Stimulated activated CD4-positive, alpha-beta T cell treated with anti-CD3 and anti-CD28 coated beads, Interleukin-2, amount 100 ng/mL, for 24 hours (primary cell): ENCODE measurements around the gene COL11A1.
"Not testable (repeated sequence)": the region's sequence is repeated elsewhere in the genome, so short reads cannot be mapped to it uniquely, and the experiment has no call there.

Source experiments
- DNase-seq, 2 donors: peaks; one replicate each; pipeline ENCODE4 v3.0.0-alpha.2; 2020

The COL11A1 gene

DNA sequence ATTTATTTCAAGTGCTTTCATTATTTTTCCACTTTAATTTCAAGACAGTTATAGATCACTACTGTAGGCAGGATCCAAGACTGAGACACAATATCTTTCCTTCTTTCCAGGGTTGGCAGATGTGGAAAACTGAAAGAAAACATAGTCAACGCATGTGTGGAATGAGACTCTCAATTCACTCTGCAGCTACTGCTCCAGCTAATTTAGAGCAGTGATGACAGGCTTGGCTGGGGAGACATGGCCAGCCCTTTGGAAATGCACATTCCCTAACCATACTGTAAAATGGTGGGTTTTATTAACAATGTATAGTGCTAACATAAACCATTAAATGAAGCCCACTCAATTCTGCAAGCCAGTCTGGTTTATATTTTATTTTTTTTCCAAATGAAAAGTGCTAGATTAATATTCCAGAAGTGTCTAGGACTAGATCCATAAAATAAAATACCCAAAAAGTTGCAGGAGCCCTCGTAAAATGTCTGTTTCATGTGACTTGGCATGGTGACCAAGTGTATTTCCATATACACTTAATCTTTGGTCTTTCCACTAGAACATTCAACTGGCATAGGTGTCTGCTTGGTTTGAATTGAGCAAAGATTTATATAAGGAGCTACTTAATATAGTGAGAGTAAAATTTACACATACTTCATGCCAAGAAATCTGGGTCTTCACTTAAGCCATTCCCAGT, 32.9 kb downstream of the COL11A1 start:
- DNase-seq, result no peak

DNA sequence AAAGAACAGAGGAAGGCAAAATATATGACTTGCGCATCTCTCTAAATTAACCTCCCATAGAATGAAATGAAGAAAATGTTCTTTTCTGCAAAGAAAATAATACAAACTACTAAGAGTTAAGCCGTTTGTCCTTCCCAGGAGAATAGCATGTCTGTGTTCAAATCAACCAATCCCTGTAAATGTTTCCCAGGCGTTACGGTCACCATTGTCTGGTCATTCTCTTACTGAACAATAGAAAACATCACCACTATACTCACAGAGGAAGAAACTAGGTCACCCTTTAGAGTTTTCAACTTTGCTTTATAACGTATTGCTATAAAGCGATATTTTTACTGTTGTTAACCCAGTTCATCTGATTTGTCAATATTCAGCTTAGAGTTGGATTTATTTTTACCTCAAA, 34.1 kb downstream of the COL11A1 start:
- DNase-seq, result no peak

DNA sequence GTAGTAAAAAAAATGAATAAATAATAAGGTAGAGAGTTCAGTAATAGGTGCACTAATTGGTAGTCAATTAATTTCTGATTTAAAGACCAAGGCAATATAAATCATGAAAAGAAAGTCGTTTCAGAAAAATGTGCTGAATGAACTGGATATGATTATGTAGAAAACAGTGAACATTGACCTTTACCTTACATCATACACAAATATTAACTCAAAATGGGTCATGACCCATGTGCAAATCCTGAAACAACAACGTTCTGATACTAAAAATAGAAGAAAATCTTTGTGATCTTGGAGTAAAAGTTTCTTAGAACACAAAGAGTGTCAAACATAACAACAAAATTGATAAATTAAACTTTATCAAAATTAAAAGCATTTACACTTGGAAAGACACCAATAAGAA, 39.1 kb downstream of the COL11A1 start:
- DNase-seq, result no peak

DNA sequence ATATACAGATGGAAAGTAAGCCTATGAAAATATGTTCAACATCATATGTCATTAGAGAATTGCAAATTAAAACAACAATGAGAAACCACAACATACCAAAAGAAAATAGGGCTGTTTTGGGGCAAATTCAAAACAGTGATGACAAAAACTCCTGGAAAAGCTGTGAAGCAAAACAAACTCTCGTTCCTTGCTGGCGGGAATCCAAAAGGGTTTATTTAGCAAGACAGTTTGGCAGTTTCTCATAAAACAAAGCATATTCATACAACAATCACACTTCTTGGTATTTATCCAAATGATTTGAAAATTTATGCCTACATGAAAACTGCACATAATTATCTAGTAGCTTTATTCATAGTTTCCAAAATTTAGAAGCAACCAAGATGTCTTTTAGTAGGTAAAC, 44.4 kb downstream of the COL11A1 start:
- DNase-seq, result no peak

DNA sequence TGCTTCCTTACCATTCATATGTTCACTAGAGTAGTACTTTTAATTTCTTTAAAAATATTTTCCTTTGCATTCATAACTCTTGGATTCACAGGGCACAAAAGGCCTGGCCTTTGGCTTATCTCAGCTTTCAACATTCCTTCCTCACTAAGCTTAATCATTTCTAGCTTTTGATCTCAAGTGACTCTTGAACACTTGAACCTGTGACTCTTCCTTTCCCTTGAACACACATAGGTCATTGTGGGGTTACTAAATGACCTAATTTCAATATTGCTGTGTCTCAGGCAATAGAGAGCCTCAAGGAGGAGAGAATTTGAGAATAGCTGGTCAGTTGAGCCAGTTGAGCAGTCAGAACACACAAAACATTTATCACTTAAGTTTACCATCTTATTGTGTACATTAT, 49.9 kb downstream of the COL11A1 start:
- DNase-seq, result no peak

DNA sequence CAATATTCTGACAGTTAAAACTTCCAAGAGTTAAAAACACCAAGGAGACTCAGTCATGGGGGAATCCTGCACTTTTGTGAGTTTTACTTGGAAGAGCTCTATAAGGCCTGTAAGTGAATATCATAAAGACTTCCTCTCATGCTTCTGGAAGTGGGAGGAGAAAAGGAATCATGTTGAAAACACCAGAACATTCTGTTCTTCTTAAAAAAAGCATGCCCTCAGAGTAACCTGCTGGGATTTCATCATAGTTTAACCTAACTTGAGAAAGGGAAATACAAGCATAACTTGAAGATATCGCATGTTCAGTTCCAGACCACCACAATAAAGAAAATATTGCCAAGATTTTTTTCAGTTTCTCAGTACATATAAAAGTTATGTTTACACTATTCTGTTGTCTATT, 51.9 kb downstream of the COL11A1 start:
- no peak for DNase-seq

DNA sequence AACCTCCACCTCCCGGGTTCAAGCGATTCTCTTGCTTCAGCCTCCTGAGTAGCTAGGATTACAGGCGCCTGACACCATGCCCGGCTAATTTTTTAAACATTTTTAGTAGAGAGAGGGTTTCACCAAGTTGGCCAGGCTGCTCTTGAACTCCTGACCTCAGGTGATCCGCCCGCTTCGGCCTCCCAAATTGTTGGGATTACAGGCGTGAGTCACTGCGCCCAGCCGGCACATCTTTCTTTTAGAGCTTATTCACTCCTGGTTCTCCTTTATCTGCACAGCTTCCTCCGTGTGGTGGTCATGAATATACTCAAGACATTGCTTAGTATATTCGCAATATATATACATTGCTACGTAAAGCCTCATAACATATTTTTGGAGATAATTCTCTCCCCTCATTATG, 80.2 kb downstream of the COL11A1 start:
- not testable (repeated sequence) for DNase-seq

DNA sequence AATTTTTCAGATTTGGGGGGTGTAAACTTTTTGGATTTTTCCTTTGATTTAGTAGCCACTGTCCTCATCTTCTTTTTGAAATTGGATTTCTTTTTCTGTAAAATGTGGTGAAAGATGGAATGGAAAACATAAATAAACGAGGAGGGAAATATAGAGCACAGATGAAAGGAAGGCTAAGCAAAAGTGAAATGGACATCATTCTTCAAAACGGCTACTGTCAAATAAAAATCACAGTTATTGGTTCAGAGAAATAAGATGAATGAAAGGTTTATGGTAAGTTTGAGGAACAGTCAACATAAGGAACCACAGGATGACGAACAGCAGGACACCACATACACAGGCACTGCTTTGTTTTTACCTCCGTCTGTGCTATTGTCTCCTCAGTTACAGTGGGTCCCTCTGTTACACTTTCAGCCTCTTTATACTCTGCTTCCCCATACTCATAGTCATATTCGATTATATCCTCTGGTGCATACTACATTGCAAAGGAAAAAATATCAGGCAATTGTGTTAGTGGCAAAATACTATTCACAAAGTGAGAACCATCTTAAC, 82.4 kb downstream of the COL11A1 start:
- no peak for DNase-seq

DNA sequence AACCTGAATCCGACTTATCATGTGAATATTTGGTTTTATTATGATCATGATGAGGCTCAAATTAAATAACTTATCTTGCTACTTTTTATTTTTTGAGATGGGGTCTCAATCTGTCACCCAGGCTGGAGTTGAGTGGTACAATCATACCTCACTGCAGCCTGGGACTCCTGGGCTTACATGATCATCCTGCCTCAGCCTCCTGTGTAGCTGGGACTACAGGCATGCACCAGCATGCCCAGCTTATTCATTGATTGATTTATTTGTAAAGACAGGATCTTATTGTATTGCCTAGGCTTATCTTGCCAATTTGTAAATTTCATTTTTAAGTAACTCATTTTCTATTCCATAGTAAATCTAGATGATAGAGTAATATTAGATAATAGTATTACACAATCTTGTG, 84.3 kb downstream of the COL11A1 start:
- DNase-seq, result no peak

DNA sequence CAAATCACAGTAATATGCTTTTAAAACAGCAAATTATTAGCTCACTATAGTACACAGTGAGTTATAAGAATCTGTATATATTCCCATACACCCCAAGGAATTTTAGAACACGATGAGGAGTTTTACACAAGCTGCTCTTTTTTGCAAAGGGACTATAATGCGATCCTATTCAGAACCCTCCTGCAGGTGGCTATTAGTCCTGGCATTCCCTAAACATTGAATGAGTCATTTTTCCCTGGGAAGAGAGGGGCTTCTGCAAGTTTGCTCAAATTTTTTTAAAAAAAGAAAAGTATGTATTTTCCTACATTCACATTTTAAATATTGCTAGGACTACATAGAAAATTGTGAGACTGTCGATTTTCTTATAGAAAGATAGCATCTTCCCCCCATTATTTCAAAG, 106.3 kb downstream of the COL11A1 start:
- DNase-seq, result no peak

DNA sequence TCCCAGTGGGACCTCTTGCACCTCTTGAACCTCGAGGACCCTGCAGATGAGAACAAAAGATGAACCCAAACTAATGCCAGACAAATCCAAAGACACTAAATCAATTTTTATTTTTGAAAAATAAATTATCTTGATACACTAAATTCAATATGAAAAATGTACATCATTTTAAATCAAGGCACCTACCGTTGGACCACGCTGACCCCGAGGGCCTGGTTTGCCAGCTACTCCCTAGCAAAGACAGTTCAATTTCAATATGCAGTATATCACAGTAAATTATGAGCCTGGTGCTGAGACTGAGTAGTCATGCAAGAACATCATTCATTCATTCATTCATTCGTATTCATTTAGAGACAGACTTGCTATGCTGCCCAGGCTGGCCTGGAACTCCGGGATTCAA, 129.4 kb downstream of the COL11A1 start:
- DNase-seq, result no peak

DNA sequence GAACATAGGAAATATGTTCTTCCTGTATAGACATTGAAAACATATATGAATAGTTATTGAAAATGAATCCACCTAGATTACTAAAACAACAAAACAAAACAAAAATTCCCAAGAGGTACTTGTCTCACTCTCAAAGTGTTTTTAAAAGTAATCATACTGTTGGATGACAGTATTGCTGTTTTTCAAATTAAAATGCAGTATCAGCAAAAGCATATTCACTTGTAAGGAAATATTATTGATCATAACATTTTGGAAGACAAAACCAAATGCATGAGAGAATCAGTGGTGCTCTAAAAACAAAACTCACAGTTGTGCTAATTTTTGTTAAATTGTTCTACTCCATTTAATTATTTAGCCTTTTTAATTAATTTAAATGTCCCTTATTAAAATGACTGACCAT, 131.0 kb downstream of the COL11A1 start:
- no peak for DNase-seq

DNA sequence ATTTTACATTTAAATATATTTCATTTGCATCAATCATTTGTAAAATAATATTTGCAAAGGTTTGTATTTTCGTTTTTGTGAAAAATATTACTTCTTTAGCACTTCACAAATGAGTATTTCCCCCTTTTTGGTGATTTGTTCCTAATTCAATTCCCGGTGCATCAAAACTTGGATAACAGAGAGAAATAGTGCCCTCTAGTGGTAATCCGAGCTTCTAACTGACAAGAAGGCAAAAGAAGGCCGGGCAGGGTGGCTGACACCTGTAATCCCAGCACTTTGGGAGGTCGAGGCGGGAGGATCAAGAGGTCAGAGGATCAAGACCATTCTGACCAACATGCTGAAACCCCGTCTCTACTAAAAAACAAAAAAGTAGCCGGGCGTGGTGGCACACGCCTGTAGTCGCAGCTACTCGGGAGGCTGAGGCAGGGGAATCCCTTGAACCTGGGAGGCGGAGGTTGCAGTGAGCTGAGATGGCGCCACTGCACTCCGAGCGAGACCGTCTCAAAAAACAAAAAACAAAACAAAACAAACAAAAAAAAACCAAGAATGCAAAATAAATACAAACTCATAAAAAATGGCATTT, 137.7 kb downstream of the COL11A1 start:
- peak in 1 of 2 donors; percentile 7 for DNase-seq

DNA sequence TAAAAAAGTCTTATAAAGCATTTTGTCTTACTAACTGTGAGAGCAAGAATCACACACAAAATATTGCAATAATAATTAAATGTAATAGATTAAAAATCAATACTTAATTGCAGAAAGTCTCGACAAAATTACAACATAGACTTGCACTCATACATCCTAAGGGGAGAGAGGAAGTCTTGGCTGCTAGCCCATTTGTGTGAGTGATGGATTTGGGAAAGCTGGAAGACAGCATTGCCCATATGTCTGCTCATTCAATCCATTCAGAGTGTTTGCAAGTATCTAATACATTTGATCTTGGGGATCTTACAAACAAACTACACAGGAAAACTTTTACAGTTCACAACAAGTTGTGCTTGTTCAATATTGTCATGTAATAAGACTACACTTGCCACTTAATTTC, 140.5 kb downstream of the COL11A1 start:
- DNase-seq, result no peak

DNA sequence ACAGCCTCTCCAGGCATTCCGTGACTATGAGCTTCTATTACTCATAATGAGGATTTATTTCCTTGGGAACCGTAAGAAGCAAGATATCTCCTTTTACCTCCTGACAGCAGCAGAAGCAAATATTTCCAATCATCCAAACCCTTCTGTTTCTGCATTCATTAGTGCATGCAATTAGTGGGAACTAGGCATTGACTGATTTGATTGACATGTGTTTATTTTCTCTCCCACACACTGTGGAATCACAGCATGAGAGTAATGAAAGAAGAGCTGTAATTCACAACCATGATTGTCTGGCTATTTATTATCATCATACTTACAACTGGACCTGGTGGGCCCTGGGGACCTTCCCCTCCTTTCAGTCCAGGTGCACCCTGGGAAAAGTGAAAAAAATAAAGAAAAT, 146.8 kb downstream of the COL11A1 start:
- no peak for DNase-seq

DNA sequence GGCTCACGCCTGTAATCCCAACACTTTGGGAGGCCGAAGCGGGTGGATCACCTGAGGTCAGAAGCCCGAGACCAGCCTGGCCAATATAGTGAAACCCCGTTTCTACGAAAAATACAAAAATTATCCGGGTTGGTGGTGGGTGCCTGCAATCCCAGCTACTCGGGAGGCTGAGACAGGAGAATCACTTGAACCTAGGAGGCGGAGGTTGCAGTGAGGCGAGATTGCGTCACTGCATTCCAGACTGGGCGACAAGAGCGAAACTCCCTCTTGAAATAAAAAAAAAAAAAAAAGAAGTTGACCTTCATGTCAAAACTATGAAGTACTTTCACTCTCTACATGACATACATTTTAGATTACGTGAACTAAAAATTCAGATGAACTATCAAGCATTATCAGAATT, 153.7 kb downstream of the COL11A1 start:
- no peak for DNase-seq

DNA sequence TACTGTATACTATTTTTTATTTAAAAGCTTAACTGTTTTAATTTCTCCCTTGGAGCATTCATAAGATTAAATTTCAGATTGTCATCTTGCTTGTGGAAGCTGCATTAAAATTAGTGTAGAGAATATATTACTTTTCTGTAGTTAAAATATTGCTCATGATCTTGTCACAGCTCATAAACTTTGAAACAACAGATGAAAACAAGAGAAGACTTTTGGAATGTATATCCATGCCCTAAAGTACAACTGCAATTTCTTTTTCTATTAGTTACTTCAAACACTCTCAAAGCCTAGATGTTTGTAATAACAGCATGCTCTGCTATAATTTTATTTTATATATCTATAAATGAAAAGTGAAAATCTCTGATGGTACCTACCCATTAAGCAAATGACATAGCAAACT, 155.9 kb downstream of the COL11A1 start:
- no peak for DNase-seq

DNA sequence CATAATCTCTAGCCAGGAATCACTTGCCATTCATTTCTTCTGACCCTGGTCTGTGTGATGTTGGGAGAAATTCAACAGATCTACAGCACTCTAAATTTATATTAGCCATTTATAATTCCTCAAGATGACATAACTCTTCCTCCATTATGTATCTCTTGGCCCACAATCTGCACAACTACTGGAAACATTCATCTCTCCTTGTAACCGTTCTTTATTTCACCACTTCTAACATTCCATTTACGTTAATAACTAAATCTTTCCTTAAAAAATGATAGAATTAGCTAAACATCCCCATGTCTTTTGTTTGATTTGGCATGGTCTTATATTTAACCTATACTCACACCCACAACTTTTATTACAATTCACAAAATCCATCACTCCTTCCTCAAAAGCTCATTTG, 166.0 kb downstream of the COL11A1 start:
- no peak for DNase-seq

DNA sequence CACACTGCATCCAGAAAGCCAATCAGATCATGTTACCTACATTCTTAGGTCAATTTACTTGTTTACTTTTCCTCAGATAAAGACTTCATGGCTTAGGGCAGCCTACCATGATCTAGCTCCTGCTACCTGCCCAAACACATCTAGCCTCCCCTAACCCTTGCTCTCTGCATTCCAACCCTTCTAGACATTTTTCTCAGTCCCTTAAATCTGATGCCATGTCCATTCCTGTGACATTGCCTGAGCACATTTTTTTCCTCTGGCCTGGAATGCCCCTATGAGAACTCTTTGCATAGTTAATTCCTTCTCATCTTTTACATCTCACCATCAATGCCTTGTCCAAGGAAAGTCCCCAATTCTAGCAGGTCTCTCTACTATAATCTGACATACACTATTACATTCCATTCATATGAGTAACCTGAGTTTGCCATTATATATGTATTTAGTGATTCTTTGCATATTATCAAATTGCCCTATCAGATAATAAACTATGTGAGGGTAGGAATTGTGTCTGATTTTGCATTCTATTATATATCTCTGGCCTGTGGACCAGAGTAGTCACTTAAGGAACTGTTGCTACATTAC, 166.9 kb downstream of the COL11A1 start:
- DNase-seq, result no peak

DNA sequence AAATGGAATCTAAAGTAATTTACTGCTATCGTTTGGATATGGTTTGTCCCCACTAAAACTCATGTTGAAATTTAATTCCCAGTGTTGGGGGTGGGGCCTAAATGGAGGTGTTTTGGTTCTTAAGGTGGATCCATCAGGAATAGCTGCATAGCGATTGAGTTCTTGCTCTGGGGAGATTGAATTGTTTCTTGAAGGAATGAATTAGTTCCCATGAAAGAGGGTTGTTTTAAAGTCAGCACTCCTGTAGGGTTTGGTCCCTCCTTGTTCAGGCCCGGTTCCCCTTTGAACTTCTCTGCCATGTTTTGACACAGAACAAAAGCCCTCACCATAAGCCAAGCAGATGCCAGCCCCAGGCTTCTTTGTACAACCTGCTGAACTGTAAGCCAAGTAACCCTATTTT, 170.9 kb downstream of the COL11A1 start:
- DNase-seq, result no peak

DNA sequence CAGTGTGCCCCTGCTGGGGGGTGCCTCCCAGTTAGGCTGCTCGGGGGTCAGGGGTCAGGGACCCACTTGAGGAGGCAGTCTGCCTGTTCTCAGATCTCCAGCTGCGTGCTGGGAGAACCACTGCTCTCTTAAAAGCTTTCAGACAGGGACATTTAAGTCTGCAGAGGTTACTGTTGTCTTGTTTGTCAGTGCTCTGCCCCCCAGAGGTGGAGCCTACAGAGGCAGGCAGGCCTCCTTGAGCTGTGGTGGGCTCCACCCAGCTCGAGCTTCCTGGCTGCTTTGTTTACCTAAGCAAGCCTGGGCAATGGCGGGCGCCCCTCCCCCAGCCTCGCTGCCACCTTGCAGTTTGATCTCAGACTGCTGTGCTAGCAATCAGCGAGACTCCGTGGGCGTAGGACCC, 175.0 kb downstream of the COL11A1 start:
- DNase-seq, result not testable (repeated sequence)

DNA sequence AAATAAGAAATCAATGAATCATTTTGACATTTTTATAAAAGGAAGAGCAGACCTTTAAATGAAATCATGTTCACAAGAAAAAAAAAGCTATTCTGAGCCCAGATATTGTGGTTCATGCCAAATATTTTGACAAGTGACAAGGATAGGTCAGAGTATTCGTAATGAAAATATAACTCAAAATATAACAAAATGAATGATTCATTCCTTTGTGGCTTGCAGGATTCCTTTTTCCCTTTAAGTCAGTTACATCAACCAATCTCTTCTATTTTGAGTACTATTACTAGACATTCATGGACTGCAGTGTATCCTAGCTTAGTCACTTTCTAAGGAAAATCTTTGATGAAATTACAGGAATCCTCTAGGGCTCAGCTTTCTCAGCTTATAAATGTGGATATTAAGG, 188.7 kb downstream of the COL11A1 start:
- no peak for DNase-seq

DNA sequence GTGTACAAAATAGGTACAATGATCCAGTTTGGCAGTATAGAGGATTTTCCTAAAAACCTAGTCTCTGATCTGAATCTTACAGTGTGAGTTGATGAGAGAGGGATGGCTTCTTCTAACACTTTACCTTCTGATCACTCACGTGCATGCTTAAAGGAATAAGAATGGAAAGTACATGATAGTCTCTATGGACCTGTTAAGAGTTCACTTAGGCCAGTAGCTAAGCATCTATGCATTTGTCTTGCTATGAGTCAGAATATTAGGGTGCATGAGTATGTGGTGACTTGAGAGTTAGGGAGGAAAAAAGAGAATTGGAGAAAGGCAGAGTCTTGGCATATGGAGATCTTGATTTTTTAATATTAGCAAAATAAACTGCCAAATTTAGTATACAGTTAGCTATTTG, 206.3 kb downstream of the COL11A1 start:
- no peak for DNase-seq

DNA sequence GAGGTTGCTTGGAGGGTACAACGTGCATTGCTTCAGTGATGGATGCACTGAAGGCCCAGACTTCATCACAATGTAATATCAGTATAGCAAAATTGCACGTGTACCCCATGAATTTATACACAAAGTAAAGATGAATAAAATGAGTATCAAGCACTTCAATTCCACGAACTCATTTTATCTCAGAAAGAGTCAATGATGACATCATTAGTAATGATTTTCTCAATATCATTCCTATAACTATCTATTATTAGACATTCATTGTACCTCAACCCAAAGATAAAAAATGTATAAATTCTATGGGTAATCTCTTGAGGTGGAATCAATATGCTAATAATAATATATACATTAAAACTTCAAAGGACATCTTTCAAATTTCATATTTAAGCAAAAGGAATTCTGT, 208.4 kb downstream of the COL11A1 start:
- DNase-seq, result no peak

DNA sequence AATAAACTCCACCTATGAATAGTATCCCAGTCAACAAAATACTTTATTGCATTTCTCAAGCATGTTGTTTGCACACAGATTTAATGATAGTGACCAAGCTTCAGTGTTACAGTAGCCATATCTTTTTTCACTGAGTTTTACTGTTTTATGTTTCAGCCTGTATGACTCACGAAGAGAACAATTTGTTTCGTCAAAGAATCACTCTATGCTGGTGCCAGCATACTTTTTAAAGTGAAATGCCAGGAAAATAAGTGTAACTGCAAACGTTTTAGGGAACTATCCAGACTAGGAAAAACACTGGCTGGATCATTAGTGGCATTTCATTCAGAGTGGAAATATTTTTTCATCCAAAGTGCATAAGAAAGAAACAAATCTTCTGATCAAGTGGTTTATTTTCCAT, 210.8 kb downstream of the COL11A1 start:
- DNase-seq, result no peak
